DOHH2 (cell line): ENCODE data around the gene CAMKMT.

ENCODE experiments used
- H3F3A ChIP-seq: fragments of 200-600 bp; sonication (generic), shearing (Covaris generic); 2 replicates; pipeline ENCODE4 v1.6.0; 2016; ENCODE audit warnings: antibody characterized with exemption, mild to moderate bottlenecking; ENCODE audit not compliant: control insufficient read depth, insufficient read depth
- H3K27ac ChIP-seq: fragments of 200-600 bp; sonication (generic); 2 replicates; pipeline ENCODE4 v1.5.1; 2014; ENCODE audit warnings: low read depth, mild to moderate bottlenecking, low read length, moderate library complexity
- H3K27me3 ChIP-seq: fragments of 200-600 bp; sonication (generic); 2 replicates; pipeline ENCODE4 v1.6.1; 2014; ENCODE audit warnings: mild to moderate bottlenecking, low read length, mixed read lengths; ENCODE audit not compliant: control insufficient read depth
- H3K36me3 ChIP-seq: fragments of 200-600 bp; sonication (generic); 2 replicates; pipeline ENCODE4 v1.6.1; 2014; ENCODE audit warnings: mild to moderate bottlenecking, low read length, moderate library complexity, mixed read lengths; ENCODE audit not compliant: control insufficient read depth
- H3K4me1 ChIP-seq: fragments of 200-600 bp; sonication (generic); 2 replicates; pipeline ENCODE4 v1.6.1; 2014; ENCODE audit warnings: mild to moderate bottlenecking, low read length, mixed read lengths; ENCODE audit not compliant: control insufficient read depth
- H3K4me2 ChIP-seq: fragments of 200-600 bp; sonication (generic); 2 replicates; pipeline ENCODE4 v1.6.0; 2014; ENCODE audit warnings: mild to moderate bottlenecking, low read length, moderate library complexity
- H3K4me3 ChIP-seq: fragments of 200-600 bp; sonication (generic); 2 replicates; pipeline ENCODE4 v1.5.1; 2014; ENCODE audit warnings: mild to moderate bottlenecking, low read length, mixed read lengths
- H3K79me2 ChIP-seq: fragments of 200-600 bp; sonication (generic); 2 replicates; pipeline ENCODE4 v1.6.1; 2014; ENCODE audit warnings: mild to moderate bottlenecking, low read length, mixed read lengths; ENCODE audit not compliant: control insufficient read depth
- H3K9me2 ChIP-seq: fragments of 200-600 bp; sonication (generic); replicated peaks from 2 replicates; pipeline ENCODE4 v1.6.1; 2014; ENCODE audit warnings: mild to moderate bottlenecking, low read length, mixed read lengths; ENCODE audit not compliant: control insufficient read depth
- H3K9me3 ChIP-seq: fragments of 200-600 bp; sonication (generic); 2 replicates; pipeline ENCODE4 v1.6.1; 2014; ENCODE audit warnings: antibody characterized with exemption, low read length, mixed read lengths; ENCODE audit not compliant: control insufficient read depth, insufficient read depth
- H4K20me1 ChIP-seq: fragments of 200-600 bp; sonication (generic); 2 replicates; pipeline ENCODE4 v1.6.0; 2014; ENCODE audit warnings: low read depth, mild to moderate bottlenecking, antibody characterized with exemption, low read length, moderate library complexity; ENCODE audit not compliant: control insufficient read depth, insufficient read depth
- EZH2phosphoT487 ChIP-seq: fragments of 200-600 bp; sonication (generic); IDR thresholded peaks from 2 replicates; pipeline ENCODE4 v1.6.1; 2017; ENCODE audit warnings: borderline replicate concordance, mild to moderate bottlenecking, antibody characterized with exemption, low read length, moderate library complexity, mixed read lengths
- TF ChIP-seq, protein P1 (sequence below): fragments of 200-600 bp; sonication (generic); IDR thresholded peaks from one replicate; pipeline ENCODE4 v1.5.1; 2014; ENCODE audit warnings: antibody characterized with exemption, mild to moderate bottlenecking, low read depth, low read length; ENCODE audit not compliant: poor library complexity, severe bottlenecking

CAMKMT gene

DNA sequence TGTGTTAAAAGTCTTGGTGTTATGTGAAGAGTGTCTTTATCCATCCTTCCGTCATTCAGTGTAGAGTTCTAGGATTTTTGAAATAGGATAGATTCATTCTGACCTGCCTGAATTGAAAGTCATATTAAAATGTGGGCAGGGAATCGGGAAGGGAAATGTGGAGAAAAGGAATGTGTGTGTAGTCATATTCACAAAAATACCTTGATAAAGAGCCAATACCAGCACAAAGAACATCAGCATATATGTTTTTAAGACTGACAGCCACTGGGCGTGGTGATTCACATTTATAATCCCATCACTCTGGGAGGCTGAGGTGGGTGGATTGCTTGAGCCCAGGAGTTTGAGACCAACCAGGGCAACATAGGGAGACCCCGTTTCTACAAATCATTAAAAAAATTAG, 188.1 kb downstream of the CAMKMT start:
- H3K27ac ChIP-seq, result no peak overlapping the region
- no peaks in the 10 kb centered on the region for H3K27me3 ChIP-seq
- H3K4me2 ChIP-seq, result no peak overlapping the region
- H3K4me3 ChIP-seq, result no peak overlapping the region
- H3K9me2 ChIP-seq, result no peaks in the 10 kb centered on the region
- no peaks in the 10 kb centered on the region for H3K9me3 ChIP-seq
- H4K20me1 ChIP-seq, result no peaks in the 10 kb centered on the region
- H3K36me3 ChIP-seq, result no peaks in the 10 kb centered on the region
- no peaks in the 10 kb centered on the region for H3K4me1 ChIP-seq
- no peaks in the 10 kb centered on the region for H3K79me2 ChIP-seq
- TF ChIP-seq, protein P1, sequence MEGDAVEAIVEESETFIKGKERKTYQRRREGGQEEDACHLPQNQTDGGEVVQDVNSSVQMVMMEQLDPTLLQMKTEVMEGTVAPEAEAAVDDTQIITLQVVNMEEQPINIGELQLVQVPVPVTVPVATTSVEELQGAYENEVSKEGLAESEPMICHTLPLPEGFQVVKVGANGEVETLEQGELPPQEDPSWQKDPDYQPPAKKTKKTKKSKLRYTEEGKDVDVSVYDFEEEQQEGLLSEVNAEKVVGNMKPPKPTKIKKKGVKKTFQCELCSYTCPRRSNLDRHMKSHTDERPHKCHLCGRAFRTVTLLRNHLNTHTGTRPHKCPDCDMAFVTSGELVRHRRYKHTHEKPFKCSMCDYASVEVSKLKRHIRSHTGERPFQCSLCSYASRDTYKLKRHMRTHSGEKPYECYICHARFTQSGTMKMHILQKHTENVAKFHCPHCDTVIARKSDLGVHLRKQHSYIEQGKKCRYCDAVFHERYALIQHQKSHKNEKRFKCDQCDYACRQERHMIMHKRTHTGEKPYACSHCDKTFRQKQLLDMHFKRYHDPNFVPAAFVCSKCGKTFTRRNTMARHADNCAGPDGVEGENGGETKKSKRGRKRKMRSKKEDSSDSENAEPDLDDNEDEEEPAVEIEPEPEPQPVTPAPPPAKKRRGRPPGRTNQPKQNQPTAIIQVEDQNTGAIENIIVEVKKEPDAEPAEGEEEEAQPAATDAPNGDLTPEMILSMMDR, result no peak
- no peak for TF ChIP-seq EZH2phosphoT487
- no peaks in the 10 kb centered on the region for H3F3A ChIP-seq

- H3F3A ChIP-seq, result no peaks in the 10 kb centered on the region
- H3K4me3 ChIP-seq, result no peak overlapping the region
- H3K9me2 ChIP-seq, result no peaks in the 10 kb centered on the region
- H4K20me1 ChIP-seq, result no peaks in the 10 kb centered on the region
- TF ChIP-seq, protein P1, result no peak
- no peak for TF ChIP-seq EZH2phosphoT487
- no peaks in the 10 kb centered on the region for H3K27me3 ChIP-seq
- no peak overlapping the region for H3K4me2 ChIP-seq
- H3K36me3 ChIP-seq, result no peaks in the 10 kb centered on the region
- no peaks in the 10 kb centered on the region for H3K79me2 ChIP-seq
- no peaks in the 10 kb centered on the region for H3K4me1 ChIP-seq
- no peak overlapping the region for H3K27ac ChIP-seq
- H3K9me3 ChIP-seq, result no peaks in the 10 kb centered on the region
These were observed 188.8 kb downstream of the CAMKMT start for GRCh38 chr2:44550561-44550960.

DNA sequence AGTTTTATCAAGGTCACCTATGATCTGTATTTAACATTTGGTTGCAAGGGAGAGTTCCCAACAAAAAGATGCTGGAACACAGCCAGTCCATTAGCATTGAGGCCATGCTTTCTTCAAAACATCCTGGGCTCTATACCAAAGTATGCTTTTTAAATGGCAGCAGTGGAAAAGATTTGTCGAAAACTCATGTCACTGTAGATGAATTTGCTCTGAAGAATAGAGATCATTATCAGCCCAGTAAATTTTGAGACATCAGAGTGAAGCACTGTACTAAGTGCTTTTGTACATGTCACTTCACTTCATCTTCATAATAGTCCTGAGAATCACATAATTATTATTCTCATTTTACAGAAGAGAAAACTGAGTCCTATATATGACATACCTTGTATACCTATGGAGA, 189.8 kb downstream of the CAMKMT start:
- no peak overlapping the region for H3K4me2 ChIP-seq
- no peak overlapping the region for H3K27ac ChIP-seq
- H3K9me2 ChIP-seq, result no peaks in the 10 kb centered on the region
- H3K79me2 ChIP-seq, result no peaks in the 10 kb centered on the region
- H3K36me3 ChIP-seq, result no peaks in the 10 kb centered on the region
- H3K9me3 ChIP-seq, result no peaks in the 10 kb centered on the region
- H3F3A ChIP-seq, result no peaks in the 10 kb centered on the region
- TF ChIP-seq, protein P1, result no peak
- TF ChIP-seq EZH2phosphoT487, result no peak
- H3K27me3 ChIP-seq, result no peaks in the 10 kb centered on the region
- H3K4me1 ChIP-seq, result no peaks in the 10 kb centered on the region
- H3K4me3 ChIP-seq, result no peak overlapping the region
- H4K20me1 ChIP-seq, result no peaks in the 10 kb centered on the region

- Histone ChIP-seq H3K4me1 (no peaks in the 10 kb centered on the region), H3K79me2 (no peaks in the 10 kb centered on the region), H3K27me3 (no peaks in the 10 kb centered on the region), H3K27ac (no peak overlapping the region), H4K20me1 (no peaks in the 10 kb centered on the region), H3K9me2 (no peaks in the 10 kb centered on the region), H3F3A (no peaks in the 10 kb centered on the region), H3K4me3 (no peak overlapping the region), H3K36me3 (no peaks in the 10 kb centered on the region), H3K4me2 (no peak overlapping the region), H3K9me3 (no peaks in the 10 kb centered on the region)
- TF ChIP-seq, protein P1, result no peak
- no peak for TF ChIP-seq EZH2phosphoT487
These were observed 191.7 kb downstream of the CAMKMT start for GRCh38 chr2:44553456-44553855.
